Upper lobe of left lung (tissue), 6 donors: ENCODE data around the gene ZNF407. TPM values are rescaled to one million over a fixed set of nuclear protein-coding genes. Genes with fewer than 3 reads are reported as not detected.

ENCODE experiments used
- ATAC-seq, 2 donors: fragments of 200-7000 bp; cut with Tn5 transposase; one replicate each; pipeline ENCODE4 v1.9.1; 2022; ENCODE audit warnings: mild to moderate bottlenecking in 2 of 2, moderate library complexity in 2 of 2; ENCODE audit not compliant: low FRiP score in 2 of 2
- DNase-seq, 2 donors: peaks; one replicate each; pipeline ENCODE4 v3.0.0-alpha.2; 2019 to 2020
- H3K27ac ChIP-seq, 4 donors: fragments of 200-600 bp; sonication (generic); one replicate each; pipeline ENCODE4 v1.5.1; 2016 to 2019
- H3K27me3 ChIP-seq, 4 donors: fragments of 200-600 bp; sonication (generic); one replicate each; pipeline ENCODE4 v1.5.1; 2017 to 2019
- H3K36me3 ChIP-seq, 4 donors: fragments of 200-600 bp; sonication (generic); one replicate each; pipeline ENCODE4 v1.5.1; 2016 to 2019
- H3K4me1 ChIP-seq, 4 donors: fragments of 200-600 bp; sonication (generic); one replicate each; pipeline ENCODE4 v1.5.1; 2018 to 2019
- H3K4me3 ChIP-seq, 4 donors: fragments of 200-600 bp; sonication (generic); one replicate each; pipeline ENCODE4 v1.5.1; 2017 to 2019; ENCODE audit warnings: mild to moderate bottlenecking in 2 of 4, moderate library complexity in 1 of 4
- H3K9me3 ChIP-seq, 4 donors: fragments of 200-600 bp; sonication (generic); one replicate each; pipeline ENCODE4 v1.5.1; 2018 to 2019
- EP300 ChIP-seq, 4 donors: sonication (generic); formaldehyde crosslinking; IDR thresholded peaks; one replicate each; pipeline ENCODE4 v1.5.1; 2017; ENCODE audit warnings: antibody characterized with exemption in 4 of 4, control low read depth in 2 of 4
- POLR2A ChIP-seq, 4 donors: fragments of 450-650 bp; IDR thresholded peaks; one replicate each; pipeline ENCODE4 v1.5.1; 2016 to 2017; ENCODE audit warnings: antibody characterized with exemption in 4 of 4, mild to moderate bottlenecking in 2 of 4
- POLR2AphosphoS5 ChIP-seq, 2 donors: sonication (generic); formaldehyde crosslinking; IDR thresholded peaks; one replicate each; pipeline ENCODE4 v1.5.1; 2017; ENCODE audit warnings: antibody characterized with exemption in 2 of 2
- WGBS, 2 donors: methylation state at CpG; one replicate each; pipeline ENCODE4 v1.1.5; 2017 to 2018; 5-methylcytosine and 5-hydroxymethylcytosine counted together
- total RNA-seq, 6 donors: library from RNA; depleted of rRNA in 4 of 6; stranded (reverse); fragments of >200 nt in 4 of 6; gene quantifications; one replicate each; pipeline versions ENCODE4 v1.1.0 to v1.2.1, GENCODE V29; 2016 to 2021
- TF ChIP-seq, protein P1 (sequence below), 6 experiments: fragments of 450-650 bp in 4 of 6; fragments of 200-600 bp in 2 of 6; sonication (generic) in 2 of 6; IDR thresholded peaks; one replicate each; pipeline ENCODE4 v1.5.1; 2016 to 2019; ENCODE audit warnings: antibody characterized with exemption in 6 of 6
- donor health status: DM: no; HTN: no; CAD: no; lungs with moderate emphysema.
- donor health status: DM: no; HTN: yes; CAD: no; lungs with severe emphysema.

The ZNF407 gene
- total RNA-seq, 6 donors from 2014 or later = 12.2 to 77.5 (median 17.1) TPM

DNA sequence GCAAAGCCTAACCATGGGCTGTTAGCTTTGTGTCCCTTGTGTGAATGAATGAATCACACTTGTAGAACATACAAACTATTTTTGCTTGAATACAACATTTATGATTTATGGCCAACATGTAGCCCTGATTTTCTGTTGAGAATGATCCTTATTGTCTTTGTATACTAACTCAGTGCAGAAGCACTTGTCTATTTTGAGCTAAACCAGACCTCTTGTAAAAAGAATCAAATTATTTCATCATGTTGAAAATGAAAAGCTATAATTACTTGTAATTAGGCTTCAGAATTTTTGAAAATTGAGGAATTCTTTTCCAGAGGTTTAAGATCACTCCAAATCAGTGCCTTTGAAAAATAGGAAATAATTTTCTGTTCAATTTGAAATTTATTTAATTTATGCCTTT lies 85.9 kb downstream of the ZNF407 start:
- DNase-seq (no peak), ATAC-seq (no peak)
- Histone ChIP-seq H3K27ac (no peak overlapping the region), H3K4me3 (no peak overlapping the region), H3K9me3 (no peaks in the 10 kb centered on the region), H3K4me1 (no peaks in the 10 kb centered on the region), H3K27me3 (no peaks in the 10 kb centered on the region), H3K36me3 (peaks cover 0 to 6% (median 0%) of the 10 kb centered on the region in 4 donors)
- TF ChIP-seq EP300 (IDR thresholded peaks at IDR 0.05) = no peak
- TF ChIP-seq POLR2AphosphoS5 (IDR thresholded peaks at IDR 0.05) = no peak
- TF ChIP-seq POLR2A (IDR thresholded peaks at IDR 0.05) = no peak
- TF ChIP-seq, protein P1, sequence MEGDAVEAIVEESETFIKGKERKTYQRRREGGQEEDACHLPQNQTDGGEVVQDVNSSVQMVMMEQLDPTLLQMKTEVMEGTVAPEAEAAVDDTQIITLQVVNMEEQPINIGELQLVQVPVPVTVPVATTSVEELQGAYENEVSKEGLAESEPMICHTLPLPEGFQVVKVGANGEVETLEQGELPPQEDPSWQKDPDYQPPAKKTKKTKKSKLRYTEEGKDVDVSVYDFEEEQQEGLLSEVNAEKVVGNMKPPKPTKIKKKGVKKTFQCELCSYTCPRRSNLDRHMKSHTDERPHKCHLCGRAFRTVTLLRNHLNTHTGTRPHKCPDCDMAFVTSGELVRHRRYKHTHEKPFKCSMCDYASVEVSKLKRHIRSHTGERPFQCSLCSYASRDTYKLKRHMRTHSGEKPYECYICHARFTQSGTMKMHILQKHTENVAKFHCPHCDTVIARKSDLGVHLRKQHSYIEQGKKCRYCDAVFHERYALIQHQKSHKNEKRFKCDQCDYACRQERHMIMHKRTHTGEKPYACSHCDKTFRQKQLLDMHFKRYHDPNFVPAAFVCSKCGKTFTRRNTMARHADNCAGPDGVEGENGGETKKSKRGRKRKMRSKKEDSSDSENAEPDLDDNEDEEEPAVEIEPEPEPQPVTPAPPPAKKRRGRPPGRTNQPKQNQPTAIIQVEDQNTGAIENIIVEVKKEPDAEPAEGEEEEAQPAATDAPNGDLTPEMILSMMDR (IDR thresholded peaks at IDR 0.05) = no peak

GRCh38 chr18:74689251-74689650 lies 91.6 kb downstream of the ZNF407 start:
- DNase-seq = no peak
- Histone ChIP-seq H3K27me3 (no peaks in the 10 kb centered on the region), H3K4me1 (no peaks in the 10 kb centered on the region), H3K27ac (no peak overlapping the region), H3K4me3 (no peak overlapping the region), H3K9me3 (no peaks in the 10 kb centered on the region), H3K36me3 (peaks cover 0 to 6% (median 0%) of the 10 kb centered on the region in 4 donors)
- ATAC-seq = no peak
- TF ChIP-seq EP300 (IDR thresholded peaks at IDR 0.05) (no peak), POLR2A (IDR thresholded peaks at IDR 0.05) (no peak), POLR2AphosphoS5 (IDR thresholded peaks at IDR 0.05) (no peak)
- TF ChIP-seq, protein P1 (IDR thresholded peaks at IDR 0.05) = no peak
- 65 to 77% methylated on average over 2 of the region's 2 CpGs for WGBS, 2 donors

DNA sequence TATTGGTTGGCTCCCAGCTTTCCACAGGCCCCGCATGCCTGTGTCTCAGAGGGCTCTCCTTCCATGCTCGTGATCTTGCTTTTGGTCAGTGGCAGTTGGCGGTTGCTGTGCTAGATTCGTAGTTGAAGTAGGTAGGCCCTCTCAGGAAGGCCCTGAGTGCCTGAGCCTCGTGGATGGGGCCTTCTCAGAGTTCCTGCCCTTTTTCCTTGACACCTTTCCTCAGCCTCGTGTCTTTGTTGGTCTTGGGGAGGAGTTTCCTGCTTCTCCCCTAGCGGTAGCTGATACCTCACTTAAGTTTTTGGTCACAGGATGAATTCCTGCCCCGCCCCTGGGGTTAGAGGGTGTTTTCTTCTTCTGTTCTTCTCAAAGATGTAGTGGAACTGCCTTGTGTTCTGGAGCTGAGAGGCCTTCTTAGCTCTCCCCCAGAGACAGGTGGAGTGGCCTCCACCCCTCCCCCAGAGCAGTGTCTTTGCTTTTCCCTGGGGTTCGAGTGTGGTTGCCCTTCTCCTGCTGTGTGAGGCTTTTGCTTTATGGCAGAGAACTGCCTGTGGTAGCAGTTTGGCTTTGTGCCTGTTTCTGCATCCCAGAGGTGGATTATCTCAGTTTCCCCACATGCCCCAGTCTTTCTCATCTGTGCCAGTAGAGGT lies 94.8 kb downstream of the ZNF407 start:
- WGBS, 2 donors = 84 to 87% methylated on average over 9 of the region's 9 CpGs
- ATAC-seq (no peak), DNase-seq (no peak)
- no peaks in the 10 kb centered on the region for H3K27me3 ChIP-seq
- no peaks in the 10 kb centered on the region for H3K36me3 ChIP-seq
- no peak overlapping the region for H3K4me3 ChIP-seq
- TF ChIP-seq EP300 (IDR thresholded peaks at IDR 0.05) = no peak
- TF ChIP-seq, protein P1 (IDR thresholded peaks at IDR 0.05) = no peak
- no peak for TF ChIP-seq POLR2A (IDR thresholded peaks at IDR 0.05)
- no peak for TF ChIP-seq POLR2AphosphoS5 (IDR thresholded peaks at IDR 0.05)
- H3K27ac ChIP-seq = no peak overlapping the region
- no peaks in the 10 kb centered on the region for H3K4me1 ChIP-seq
- no peaks in the 10 kb centered on the region for H3K9me3 ChIP-seq

- TF ChIP-seq EP300 (IDR thresholded peaks at IDR 0.05) (no peak), POLR2AphosphoS5 (IDR thresholded peaks at IDR 0.05) (no peak), POLR2A (IDR thresholded peaks at IDR 0.05) (no peak)
- TF ChIP-seq, protein P1 (IDR thresholded peaks at IDR 0.05) = no peak
- Histone ChIP-seq H3K4me1 (no peaks in the 10 kb centered on the region), H3K9me3 (no peaks in the 10 kb centered on the region), H3K4me3 (no peak overlapping the region), H3K36me3 (no peaks in the 10 kb centered on the region), H3K27me3 (no peaks in the 10 kb centered on the region), H3K27ac (no peak overlapping the region)
- ATAC-seq (no peak), DNase-seq (no peak)
- WGBS, 2 donors = 94 to 95% methylated on average over 1 of the region's 1 CpG
Measured at GRCh38 chr18:74694436-74694835, 96.8 kb downstream of the ZNF407 start.

- TF ChIP-seq POLR2AphosphoS5 (IDR thresholded peaks at IDR 0.05) (no peak), EP300 (IDR thresholded peaks at IDR 0.05) (no peak), POLR2A (IDR thresholded peaks at IDR 0.05) (no peak)
- TF ChIP-seq, protein P1 (IDR thresholded peaks at IDR 0.05) = no peak
- 94 to 95% methylated on average over 5 of the region's 5 CpGs for WGBS, 2 donors
- no peaks in the 10 kb centered on the region for H3K4me1 ChIP-seq
- H3K36me3 ChIP-seq = no peaks in the 10 kb centered on the region
- no peaks in the 10 kb centered on the region for H3K27me3 ChIP-seq
- H3K27ac ChIP-seq = no peak overlapping the region
- no peak overlapping the region for H3K4me3 ChIP-seq
- no peaks in the 10 kb centered on the region for H3K9me3 ChIP-seq
- no peak for ATAC-seq
- DNase-seq = no peak
Measured at GRCh38 chr18:74695170-74695569, 97.5 kb downstream of the ZNF407 start.
